HL-60/S4 (cell line): ENCODE data around the gene TMEM139.
"Not testable (repeated sequence)": the region's sequence is repeated elsewhere in the genome, so short reads cannot be mapped to it uniquely, and the experiment has no call there.

Experiments
- in situ Hi-C: fragments of 300-500 bp; cut with MboI; formaldehyde crosslinking; loops from 2 replicates; pipeline ENCODE4 v1.14.3; 2022; ENCODE audit warnings: low sequenced_read_pairs

TMEM139 gene

DNA sequence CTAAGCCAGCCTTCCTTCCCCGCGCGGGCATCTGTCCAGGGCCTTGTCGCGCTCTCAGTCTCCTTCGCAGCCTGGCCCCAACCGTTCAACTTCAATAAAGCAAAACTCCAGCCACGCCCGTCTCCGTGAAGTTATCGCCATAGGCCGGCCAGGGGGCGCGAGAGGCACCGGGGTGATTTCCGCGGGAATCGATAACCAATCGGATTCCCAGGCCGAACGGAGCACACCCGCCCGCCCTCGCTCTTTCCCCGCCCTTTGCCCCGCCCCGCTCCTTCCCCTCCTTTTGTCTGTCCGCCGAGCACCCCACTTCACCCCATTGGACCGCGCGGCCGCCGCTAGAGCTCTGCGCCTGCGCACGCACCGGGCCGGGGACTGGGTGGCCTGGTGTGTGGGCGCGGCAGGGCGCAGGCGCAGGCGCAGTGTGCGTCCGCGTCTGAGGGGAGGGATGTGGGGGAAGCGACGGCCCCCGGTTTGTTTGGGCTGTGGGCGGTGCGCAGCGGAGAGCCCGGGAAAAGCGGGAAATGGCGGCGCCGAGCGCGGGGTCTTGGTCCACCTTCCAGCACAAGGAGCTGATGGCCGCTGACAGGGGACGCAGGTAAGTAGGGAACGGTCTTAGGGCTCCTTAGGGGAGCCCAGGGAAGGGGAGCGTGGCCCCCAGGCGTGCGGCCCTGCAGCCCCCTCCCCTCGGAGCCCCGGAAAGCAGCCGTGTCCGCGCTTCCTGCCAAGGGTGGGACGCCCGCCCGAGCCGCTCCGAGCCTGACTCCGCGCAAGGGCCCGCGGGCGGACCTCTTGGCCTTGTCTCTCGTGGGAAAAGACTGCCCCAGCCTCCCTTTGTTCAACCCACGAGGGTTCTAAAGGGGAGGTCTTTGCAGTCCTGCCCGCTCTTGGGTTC is 3.4 kb downstream of the TMEM139 start, which contains the start of gene CASP2:
Gene CASP2 (plus strand): TSS at position 417 of the 892 bp plus-strand sequence. CDS start 105 bp downstream, at position 522.
- in situ Hi-C loops, result no loop called here

DNA sequence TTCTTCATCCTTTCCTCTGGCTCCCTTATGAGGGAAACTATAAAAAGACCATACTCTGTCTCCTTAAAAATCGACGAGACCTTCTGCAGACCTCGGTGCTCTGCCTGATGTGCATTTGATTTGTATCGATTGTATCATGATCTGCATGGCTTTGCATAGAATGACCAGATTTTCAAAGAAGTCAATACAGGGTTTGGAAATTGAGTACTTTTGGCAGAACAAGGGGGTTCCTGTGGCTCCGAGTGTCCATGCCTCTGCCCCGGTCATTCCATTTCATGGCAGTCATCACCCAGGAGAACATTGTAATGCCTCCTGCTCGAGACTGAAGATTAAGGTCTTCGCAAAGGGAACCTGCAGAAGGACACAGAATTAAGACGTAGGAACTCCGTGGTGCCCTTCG is 4.1 kb downstream of the TMEM139 start:
- in situ Hi-C loops, result no loop called here

DNA sequence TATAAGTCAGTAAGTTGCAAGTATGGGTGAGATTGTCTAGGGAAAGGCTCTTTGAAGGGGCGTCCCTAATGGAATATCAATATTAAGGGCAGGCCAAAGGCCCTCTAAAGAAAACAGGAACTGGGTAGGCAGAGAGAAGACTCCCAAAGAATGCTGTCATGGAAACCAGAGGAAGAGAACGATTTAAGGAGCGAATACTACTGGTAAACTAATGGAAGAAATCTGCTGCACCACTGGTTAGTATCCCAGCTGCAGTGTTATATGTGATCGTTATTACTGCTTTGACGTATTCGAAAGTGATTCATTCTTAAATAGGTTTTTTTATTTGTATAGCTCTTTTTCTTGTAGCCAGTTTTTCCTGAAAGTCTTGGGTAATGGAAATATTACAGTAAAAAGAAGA is 4.7 kb downstream of the TMEM139 start:
- in situ Hi-C loops, result no loop called here

DNA sequence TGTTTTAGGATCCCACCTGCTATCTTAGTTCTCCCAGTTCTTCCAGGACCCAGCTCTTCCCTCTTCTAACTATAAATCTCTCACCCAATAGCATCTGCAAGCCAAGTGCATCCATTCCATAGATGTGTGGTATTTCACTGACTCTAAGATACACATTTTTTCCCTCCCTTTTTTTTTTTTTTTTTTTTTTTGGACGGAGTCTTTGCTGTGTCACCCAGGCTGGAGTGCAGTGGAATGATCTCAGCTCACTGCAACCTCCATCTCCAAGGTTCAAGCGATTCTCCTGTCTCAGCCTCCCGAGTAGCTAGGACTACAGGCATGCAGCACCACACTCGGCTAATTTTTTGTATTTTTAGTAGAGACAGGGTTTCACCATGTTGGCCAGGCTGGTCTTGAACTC is 5.1 kb downstream of the TMEM139 start:
- in situ Hi-C loops, result not testable (repeated sequence)

DNA sequence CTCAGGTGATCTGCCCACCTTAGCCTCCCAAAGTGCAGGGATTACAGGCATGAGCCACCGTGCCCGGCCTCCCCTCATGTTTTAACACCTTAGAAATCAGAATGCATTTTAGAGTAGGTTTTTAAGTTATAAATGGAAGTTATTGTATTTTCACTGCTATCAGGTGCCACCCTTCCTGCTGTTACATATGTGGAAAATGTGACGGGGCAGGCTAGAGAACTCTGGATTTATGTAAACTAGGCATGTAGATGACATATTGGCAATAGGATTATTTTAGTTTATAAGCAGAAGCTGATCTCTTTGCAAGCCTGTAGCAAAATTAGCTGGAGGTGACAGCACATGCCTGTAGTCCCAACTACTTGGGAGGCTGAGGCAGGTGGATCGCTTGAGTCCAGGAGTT is 5.5 kb downstream of the TMEM139 start:
- in situ Hi-C loops, result no loop called here

DNA sequence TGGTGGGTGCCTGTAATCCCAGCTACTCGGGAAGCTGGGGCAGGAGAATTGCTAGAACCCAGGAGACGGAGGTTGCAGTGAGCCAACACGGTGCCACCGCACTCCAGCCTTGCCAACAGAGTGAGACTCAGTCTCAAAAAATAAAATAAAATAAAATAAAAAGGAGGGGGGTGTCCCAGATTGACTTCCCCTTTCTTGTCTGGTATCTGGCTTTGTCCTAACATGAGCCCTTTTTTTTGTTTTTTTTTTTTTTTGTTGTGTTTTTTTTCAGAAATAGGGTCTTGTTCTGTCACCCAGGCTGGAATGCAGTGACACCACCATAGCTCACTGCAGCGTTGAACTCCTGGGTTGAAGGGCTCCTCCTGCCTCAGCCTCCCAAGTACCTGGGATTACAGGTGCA is 8.1 kb downstream of the TMEM139 start:
- in situ Hi-C loops, result no loop called here

DNA sequence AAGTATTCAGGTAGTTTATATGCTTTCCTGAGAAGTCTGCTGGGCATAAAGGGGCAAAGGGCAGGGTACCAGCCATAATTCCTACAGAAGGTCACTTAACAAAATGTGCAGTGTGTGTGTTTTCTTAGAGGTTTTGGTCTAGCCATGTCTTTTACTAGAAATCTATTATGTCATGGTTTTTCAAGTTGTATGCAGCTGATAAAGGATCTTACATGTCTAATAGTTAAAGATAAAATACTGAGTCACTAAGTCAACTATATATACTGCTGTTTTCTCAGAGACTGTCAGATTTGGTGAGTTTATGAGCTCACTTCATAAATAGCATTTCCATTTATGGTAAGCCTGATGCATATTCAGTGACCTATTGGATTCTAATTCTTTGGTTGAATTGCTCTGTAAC is 11.1 kb downstream of the TMEM139 start:
- in situ Hi-C loops, result no loop called here

DNA sequence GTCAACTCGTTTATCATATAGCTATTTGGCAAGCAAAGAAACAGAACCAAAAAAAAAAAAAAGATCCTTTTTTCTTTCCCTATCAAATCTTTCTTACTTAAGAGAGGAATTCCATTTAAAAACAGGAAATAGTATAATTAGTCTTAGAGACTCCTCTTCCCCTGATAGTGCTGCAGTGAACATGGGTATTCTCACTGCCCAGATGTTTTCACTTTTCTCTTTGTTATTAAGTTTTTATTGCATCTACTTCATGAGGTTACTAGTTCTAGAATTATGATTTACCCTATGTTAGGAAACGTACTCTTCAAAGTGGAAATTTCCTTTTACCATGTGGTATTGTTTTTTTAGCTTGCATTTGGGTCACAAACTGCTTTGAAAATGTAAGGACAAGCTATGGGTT is 11.9 kb downstream of the TMEM139 start:
- in situ Hi-C loops, result no loop called here

DNA sequence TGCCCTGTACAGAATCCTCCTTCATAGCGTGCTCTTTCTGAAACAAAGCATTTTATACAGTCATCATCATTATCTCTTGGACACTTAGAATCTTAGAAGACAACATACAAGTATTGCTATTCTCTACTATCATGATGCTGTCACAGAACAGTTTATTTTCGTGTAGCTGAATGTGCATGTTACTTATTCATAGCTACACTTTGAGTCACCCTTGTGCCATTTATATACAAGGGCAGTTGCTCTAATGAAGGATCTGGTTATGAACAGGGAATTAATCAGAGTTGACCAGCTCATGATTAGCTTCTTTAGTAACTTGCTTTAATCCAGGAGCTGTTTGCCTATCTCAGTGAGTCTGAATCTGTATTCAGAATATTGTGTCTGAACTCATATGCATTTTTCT is 14.6 kb downstream of the TMEM139 start:
- in situ Hi-C loops, result no loop called here

DNA sequence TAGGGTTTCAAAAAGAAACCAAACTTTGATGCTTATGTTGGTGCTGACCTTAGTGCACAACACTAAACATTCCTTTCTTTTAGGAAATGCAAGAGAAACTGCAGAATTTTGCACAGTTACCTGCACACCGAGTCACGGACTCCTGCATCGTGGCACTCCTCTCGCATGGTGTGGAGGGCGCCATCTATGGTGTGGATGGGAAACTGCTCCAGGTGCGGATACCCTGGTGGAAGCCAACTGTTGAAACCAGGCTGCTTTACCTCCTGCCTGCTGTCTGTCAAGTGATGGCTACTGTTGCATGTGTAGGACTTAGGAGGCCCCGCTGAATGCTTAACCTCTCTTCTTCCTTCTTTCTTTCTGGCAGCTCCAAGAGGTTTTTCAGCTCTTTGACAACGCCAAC is 15.1 kb downstream of the TMEM139 start:
- in situ Hi-C loops, result no loop called here

DNA sequence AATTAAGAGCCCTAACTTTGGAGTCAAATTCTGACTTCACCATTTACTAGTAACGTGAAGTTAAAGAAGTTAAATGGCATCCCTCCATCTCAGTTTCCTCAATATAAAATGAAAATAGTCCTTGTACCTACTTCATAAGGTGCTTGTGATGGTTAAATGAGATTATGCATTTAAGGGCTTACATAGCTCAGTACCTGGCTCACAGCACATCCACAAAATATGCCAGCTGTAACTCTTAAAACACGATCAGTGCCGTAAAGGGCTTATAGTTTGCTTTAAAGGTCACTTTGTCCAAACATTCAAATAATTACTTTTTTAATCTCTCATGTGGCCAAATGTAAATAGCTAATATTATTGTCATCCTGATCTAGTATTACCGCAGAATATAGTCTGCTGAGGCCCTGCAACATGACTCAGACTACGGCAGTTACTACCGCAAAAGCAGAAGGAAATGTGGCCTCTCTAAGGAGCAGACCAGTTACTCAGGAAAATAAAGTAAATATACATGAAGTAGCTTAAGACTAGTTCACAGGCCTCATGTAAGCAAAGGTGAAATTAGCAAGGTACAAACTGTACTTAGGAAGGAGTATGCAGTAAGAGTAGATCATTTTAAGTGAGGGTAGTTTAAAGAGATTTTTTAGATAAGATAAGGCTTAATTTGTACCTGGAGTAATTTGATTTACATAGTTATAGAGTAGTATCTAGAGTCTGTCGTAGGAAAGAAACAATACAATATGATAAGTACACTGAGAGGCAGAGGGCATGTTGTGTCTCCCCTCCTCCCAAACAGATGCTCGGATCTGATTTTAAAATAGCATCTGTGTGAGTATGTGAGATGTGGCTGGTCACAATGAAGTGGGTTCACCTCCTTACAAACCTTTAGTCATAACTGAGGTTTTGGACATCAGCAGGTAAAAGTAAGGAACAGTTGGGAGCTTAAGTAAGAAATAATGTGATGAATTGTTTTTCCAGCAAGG is 16.5 kb downstream of the TMEM139 start:
- in situ Hi-C loops, result no loop called here

DNA sequence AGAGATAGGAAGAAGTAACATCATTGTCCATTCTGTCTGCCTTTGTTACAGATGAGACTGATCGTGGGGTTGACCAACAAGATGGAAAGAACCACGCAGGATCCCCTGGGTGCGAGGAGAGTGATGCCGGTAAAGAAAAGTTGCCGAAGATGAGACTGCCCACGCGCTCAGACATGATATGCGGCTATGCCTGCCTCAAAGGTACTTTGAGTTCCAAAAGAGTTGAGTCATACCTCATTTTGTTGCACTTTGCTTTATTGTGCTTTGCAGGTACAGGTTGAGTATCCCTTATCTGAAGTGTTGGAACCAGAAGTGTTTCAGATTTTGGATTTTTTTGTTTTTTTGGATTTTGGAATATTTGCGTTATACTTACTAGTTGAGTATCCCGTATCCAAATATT is 19.0 kb downstream of the TMEM139 start:
- in situ Hi-C loops, result no loop called here

DNA sequence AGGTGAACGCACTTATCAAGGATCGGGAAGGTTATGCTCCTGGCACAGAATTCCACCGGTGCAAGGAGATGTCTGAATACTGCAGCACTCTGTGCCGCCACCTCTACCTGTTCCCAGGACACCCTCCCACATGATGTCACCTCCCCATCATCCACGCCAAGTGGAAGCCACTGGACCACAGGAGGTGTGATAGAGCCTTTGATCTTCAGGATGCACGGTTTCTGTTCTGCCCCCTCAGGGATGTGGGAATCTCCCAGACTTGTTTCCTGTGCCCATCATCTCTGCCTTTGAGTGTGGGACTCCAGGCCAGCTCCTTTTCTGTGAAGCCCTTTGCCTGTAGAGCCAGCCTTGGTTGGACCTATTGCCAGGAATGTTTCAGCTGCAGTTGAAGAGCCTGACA is 20.2 kb downstream of the TMEM139 start:
- in situ Hi-C loops, result no loop called here

DNA sequence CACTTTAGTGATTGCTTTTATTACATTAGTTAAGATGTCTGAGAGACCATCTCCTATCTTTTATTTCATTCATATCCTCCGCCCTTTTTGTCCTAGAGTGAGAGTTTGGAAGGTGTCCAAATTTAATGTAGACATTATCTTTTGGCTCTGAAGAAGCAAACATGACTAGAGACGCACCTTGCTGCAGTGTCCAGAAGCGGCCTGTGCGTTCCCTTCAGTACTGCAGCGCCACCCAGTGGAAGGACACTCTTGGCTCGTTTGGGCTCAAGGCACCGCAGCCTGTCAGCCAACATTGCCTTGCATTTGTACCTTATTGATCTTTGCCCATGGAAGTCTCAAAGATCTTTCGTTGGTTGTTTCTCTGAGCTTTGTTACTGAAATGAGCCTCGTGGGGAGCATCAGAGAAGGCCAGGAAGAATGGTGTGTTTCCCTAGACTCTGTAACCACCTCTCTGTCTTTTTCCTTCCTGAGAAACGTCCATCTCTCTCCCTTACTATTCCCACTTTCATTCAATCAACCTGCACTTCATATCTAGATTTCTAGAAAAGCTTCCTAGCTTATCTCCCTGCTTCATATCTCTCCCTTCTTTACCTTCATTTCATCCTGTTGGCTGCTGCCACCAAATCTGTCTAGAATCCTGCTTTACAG is 20.8 kb downstream of the TMEM139 start:
- in situ Hi-C loops, result no loop called here

DNA sequence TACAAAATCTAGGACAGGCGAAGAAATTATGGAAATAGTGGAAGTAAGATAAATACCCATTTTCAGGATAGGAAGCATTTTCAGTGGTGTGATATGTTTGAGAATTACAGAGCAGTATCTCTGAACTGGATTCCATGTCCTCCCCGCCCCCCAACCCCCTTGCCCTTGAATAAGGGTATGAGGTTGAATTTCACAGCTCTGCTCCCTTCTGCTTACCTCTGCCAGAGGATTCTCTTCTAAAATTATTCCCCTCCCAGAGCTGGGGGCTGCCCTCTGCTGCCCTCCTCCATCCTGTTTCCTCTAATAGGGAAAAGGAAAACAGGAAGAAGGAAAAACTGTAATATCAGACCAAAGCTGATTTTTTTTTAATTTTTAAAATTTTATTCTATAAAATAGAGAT is 23.9 kb downstream of the TMEM139 start:
- in situ Hi-C loops, result no loop called here

DNA sequence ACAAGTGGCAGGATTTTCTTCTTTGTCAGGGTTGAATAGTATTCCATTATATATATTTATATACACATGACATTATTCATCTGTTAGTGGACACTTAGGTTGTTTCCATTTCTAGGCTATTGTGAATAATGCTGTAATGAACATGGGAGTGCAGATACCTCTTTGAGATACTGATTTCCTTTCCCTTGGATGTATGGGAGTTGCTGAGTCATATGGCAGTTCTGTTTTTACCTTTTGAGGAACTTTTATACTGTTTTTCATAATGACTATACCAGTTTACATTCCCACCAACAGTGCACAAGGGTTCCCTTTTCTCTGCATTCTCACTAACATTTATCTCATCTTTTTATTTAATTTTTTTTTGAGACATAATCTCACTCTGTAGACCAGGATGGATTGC is 29.4 kb downstream of the TMEM139 start:
- in situ Hi-C loops, result no loop called here

DNA sequence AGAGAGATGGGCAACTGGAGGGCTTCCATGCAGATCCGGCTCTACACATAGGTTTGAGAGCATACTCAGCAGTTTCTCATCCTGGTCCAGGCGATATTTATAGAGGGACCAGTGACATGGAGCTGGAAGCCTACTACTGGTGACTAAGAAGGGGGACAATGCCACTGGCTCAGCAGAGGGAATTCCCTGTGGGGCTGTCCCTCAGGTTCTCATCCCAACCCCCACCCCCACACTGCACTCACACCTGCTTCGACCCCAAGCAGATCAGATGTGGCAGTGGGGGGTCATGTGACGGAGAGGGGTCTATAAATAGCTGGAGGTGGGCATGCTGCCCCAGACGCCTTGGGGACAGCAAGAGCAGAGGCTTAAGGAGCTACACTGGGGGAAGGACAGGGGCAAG is 31.0 kb downstream of the TMEM139 start, which contains the start of gene CLCN1:
Gene CLCN1 (plus strand): TSS at position 336 of the 400 bp plus-strand sequence. CDS start 102 bp downstream, outside the sequence.
- in situ Hi-C loops, result no loop called here

DNA sequence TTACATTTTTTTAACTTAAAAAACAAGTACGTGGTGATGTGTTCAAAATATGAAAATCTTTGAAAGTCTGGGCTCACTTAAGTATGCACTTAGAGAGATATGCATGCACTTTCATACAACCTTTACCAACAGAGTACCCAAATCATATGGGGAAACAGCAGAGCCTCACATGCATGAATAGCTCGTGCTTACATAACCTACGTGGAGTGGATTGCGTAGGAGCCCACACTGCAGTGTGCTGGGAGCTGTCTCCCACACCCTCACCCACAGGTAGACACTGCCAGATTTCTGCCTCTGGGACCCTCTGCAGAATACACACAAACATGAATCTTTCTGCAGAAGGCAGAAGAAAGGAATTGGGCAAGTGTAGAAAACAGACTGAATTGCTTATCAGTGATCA is 31.7 kb downstream of the TMEM139 start:
- in situ Hi-C loops, result no loop called here

DNA sequence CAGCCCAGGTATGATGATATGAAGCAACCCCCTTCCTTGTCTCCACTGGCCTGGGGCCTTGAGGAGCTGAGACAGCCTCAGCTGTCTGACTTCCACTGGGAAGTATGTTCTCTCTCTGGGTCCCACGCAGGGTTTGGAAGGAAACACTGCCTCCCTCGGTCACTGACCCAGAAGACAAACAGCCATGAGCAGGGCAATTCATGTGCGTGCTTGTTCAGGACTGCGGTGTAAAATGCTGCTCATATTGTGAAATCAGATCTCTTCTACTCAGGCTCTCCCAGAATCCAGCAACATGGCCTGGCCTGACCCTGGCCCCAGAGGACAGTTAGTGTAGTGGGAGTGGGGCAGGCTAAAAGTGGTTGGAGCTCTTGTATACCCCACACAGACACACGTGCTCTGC is 33.9 kb downstream of the TMEM139 start:
- in situ Hi-C loops, result no loop called here

DNA sequence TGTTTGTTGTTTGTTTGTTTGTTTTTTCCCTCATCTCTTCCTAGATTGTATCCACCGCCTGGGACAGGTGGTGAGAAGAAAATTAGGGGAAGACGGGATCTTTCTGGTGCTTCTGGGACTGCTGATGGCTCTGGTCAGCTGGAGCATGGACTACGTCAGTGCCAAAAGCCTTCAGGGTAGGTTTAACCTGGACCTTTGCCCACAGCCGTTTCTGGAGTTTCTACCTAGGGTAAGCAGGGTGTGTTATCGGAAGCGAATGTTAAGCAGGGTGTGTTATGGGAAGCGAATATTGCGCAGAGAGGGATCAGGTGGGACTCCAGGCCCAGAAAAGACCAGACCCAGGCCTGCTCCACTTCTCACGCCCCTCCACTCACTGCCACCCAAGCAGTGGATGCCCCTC is 35.9 kb downstream of the TMEM139 start:
- in situ Hi-C loops, result no loop called here

DNA sequence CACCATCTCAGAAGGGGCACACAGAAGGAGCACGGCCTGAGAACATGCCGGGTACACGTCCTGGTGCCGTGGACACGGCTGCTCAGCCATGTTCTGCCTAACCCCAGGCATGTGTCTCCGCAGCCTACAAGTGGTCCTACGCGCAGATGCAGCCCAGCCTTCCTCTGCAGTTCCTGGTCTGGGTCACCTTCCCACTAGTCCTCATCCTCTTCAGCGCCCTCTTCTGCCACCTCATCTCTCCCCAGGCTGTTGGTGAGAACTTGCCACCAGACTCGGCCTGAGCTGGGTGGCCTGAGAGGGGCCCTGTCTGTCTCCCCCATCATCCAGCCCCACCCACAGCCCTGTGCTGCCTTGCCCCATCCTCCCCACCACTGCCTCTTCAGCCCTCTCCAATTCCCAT is 36.5 kb downstream of the TMEM139 start:
- in situ Hi-C loops, result no loop called here
